Measurements from ENCODE around the gene AGPAT4.
A peak's percentile ranks its signal among the peaks of the same experiment; 100 is the strongest.

The AGPAT4 gene

GRCh38 chr6:161228921-161229591 is 44.8 kb downstream of the AGPAT4 start:
- H4K8ac ChIP-seq (ENCODE audit: low read depth, low read length) = no peak overlapping the region
- H3K18ac ChIP-seq (ENCODE audit: low read length) = no peak overlapping the region
- no peak overlapping the region for H2AK5ac ChIP-seq (ENCODE audit: low read depth, low read length)
- H3K9me3 ChIP-seq (replicated peaks in 1 of 2; ENCODE audit: control insufficient read depth in 2 of 2, insufficient read depth in 1 of 2, low read depth in 1 of 2, low read length in 2 of 2) = peaks cover 0 to 2% of the 10 kb centered on the region in 2 donors
- peak overlapping the region in 1 of 2 donors; percentile 7 for H3K4me3 ChIP-seq (ENCODE audit: low read length in 2 of 2)
- H2BK120ac ChIP-seq (ENCODE audit: low read depth, low read length) = no peak overlapping the region
- no peak overlapping the region for H3K9ac ChIP-seq (ENCODE audit: low read depth, low read length, poor library complexity)
- H3K36me3 ChIP-seq (replicated peaks in 1 of 2; ENCODE audit: control insufficient read depth in 2 of 2, insufficient read depth in 2 of 2, low read length in 2 of 2) = peaks cover 11 to 56% of the 10 kb centered on the region in 2 donors
- DNase-seq (ENCODE audit: low spot score) = peak; percentile 17
- H2BK12ac ChIP-seq (ENCODE audit: low read length) = no peak overlapping the region
- peak overlapping the region; percentile 26 for H3K27ac ChIP-seq (replicated peaks; ENCODE audit: low read length)
- no peak overlapping the region for H3K4ac ChIP-seq (ENCODE audit: low read length)
- no peak overlapping the region for H4K91ac ChIP-seq (ENCODE audit: low read depth, low read length, poor library complexity)
- H3K4me2 ChIP-seq (ENCODE audit: insufficient read depth, low read length, poor library complexity, severe bottlenecking) = no peak overlapping the region
- no peaks in the 10 kb centered on the region for H3K27me3 ChIP-seq (ENCODE audit: control insufficient read depth in 3 of 3, insufficient read depth in 3 of 3, low read depth in 1 of 3, low read length in 3 of 3)
- H3K23ac ChIP-seq (ENCODE audit: low read depth, low read length, poor library complexity) = no peak overlapping the region
- H2BK5ac ChIP-seq (ENCODE audit: low read length) = no peak overlapping the region
- peaks cover 5% of the 10 kb centered on the region for H3K79me1 ChIP-seq (ENCODE audit: low read depth, low read length)
- H3K4me1 ChIP-seq (ENCODE audit: control insufficient read depth in 2 of 2, insufficient read depth in 1 of 2, low read depth in 1 of 2, low read length in 2 of 2) = peaks cover 13 to 15% of the 10 kb centered on the region in 2 donors
- peak overlapping the region; percentile 38 for H2AFZ ChIP-seq (ENCODE audit: low read length)
- H3K14ac ChIP-seq (ENCODE audit: low read length) = no peak overlapping the region
- no CpG with 5 or more reads among the region's 7 CpGs for WGBS, 2 donors (ENCODE audit: extremely low coverage in 2 of 2, insufficient read length in 2 of 2, insufficient replicate concordance in 1 of 2)
- no peak overlapping the region for H2BK15ac ChIP-seq (ENCODE audit: low read length)

- Histone ChIP-seq H2BK120ac (ENCODE audit: low read depth, low read length) (no peak overlapping the region), H2AK5ac (ENCODE audit: low read depth, low read length) (no peak overlapping the region), H3K4me1 (ENCODE audit: control insufficient read depth in 2 of 2, insufficient read depth in 1 of 2, low read depth in 1 of 2, low read length in 2 of 2) (peaks cover 13 to 15% of the 10 kb centered on the region in 2 donors), H3K18ac (ENCODE audit: low read length) (no peak overlapping the region), H3K9me3 (replicated peaks in 1 of 2; ENCODE audit: control insufficient read depth in 2 of 2, insufficient read depth in 1 of 2, low read depth in 1 of 2, low read length in 2 of 2) (peaks cover 0 to 2% of the 10 kb centered on the region in 2 donors), H2BK15ac (ENCODE audit: low read length) (no peak overlapping the region), H3K4me3 (ENCODE audit: low read length in 2 of 2) (no peak overlapping the region), H3K9ac (ENCODE audit: low read depth, low read length, poor library complexity) (no peak overlapping the region), H3K14ac (ENCODE audit: low read length) (no peak overlapping the region), H2BK12ac (ENCODE audit: low read length) (no peak overlapping the region), H3K36me3 (replicated peaks in 1 of 2; ENCODE audit: control insufficient read depth in 2 of 2, insufficient read depth in 2 of 2, low read length in 2 of 2) (peaks cover 11 to 64% of the 10 kb centered on the region in 2 donors), H3K4ac (ENCODE audit: low read length) (no peak overlapping the region), H3K27me3 (ENCODE audit: control insufficient read depth in 3 of 3, insufficient read depth in 3 of 3, low read depth in 1 of 3, low read length in 3 of 3) (no peaks in the 10 kb centered on the region), H2AFZ (ENCODE audit: low read length) (no peak overlapping the region), H3K23ac (ENCODE audit: low read depth, low read length, poor library complexity) (no peak overlapping the region), H2BK5ac (ENCODE audit: low read length) (no peak overlapping the region), H3K4me2 (ENCODE audit: insufficient read depth, low read length, poor library complexity, severe bottlenecking) (no peak overlapping the region), H3K27ac (replicated peaks; ENCODE audit: low read length) (no peak overlapping the region), H4K91ac (ENCODE audit: low read depth, low read length, poor library complexity) (no peak overlapping the region), H4K8ac (ENCODE audit: low read depth, low read length) (no peak overlapping the region), H3K79me1 (ENCODE audit: low read depth, low read length) (peaks cover 8% of the 10 kb centered on the region)
- no peak for DNase-seq (ENCODE audit: low spot score)
- no CpG with 5 or more reads among the region's 6 CpGs for WGBS, 2 donors (ENCODE audit: extremely low coverage in 2 of 2, insufficient read length in 2 of 2, insufficient replicate concordance in 1 of 2)
Observed at GRCh38 chr6:161228096-161228495, 45.8 kb downstream of the AGPAT4 start.

GRCh38 chr6:161227004-161227960 is 46.6 kb downstream of the AGPAT4 start:
- Histone ChIP-seq H3K14ac (ENCODE audit: low read length) (no peak overlapping the region), H3K4me2 (ENCODE audit: insufficient read depth, low read length, poor library complexity, severe bottlenecking) (no peak overlapping the region), H3K4me3 (ENCODE audit: low read length in 2 of 2) (no peak overlapping the region), H3K23ac (ENCODE audit: low read depth, low read length, poor library complexity) (no peak overlapping the region), H2BK120ac (ENCODE audit: low read depth, low read length) (no peak overlapping the region), H4K91ac (ENCODE audit: low read depth, low read length, poor library complexity) (no peak overlapping the region), H3K4ac (ENCODE audit: low read length) (no peak overlapping the region), H3K79me1 (ENCODE audit: low read depth, low read length) (peaks cover 11% of the 10 kb centered on the region), H3K36me3 (replicated peaks in 1 of 2; ENCODE audit: control insufficient read depth in 2 of 2, insufficient read depth in 2 of 2, low read length in 2 of 2) (peaks cover 13 to 64% of the 10 kb centered on the region in 2 donors), H2AK5ac (ENCODE audit: low read depth, low read length) (no peak overlapping the region), H2BK15ac (ENCODE audit: low read length) (no peak overlapping the region), H2BK5ac (ENCODE audit: low read length) (no peak overlapping the region), H3K18ac (ENCODE audit: low read length) (no peak overlapping the region), H2AFZ (ENCODE audit: low read length) (no peak overlapping the region), H3K9me3 (replicated peaks in 1 of 2; ENCODE audit: control insufficient read depth in 2 of 2, insufficient read depth in 1 of 2, low read depth in 1 of 2, low read length in 2 of 2) (peaks cover 0 to 2% of the 10 kb centered on the region in 2 donors), H3K4me1 (ENCODE audit: control insufficient read depth in 2 of 2, insufficient read depth in 1 of 2, low read depth in 1 of 2, low read length in 2 of 2) (peaks cover 13 to 15% of the 10 kb centered on the region in 2 donors), H3K27me3 (ENCODE audit: control insufficient read depth in 3 of 3, insufficient read depth in 3 of 3, low read depth in 1 of 3, low read length in 3 of 3) (no peaks in the 10 kb centered on the region), H3K9ac (ENCODE audit: low read depth, low read length, poor library complexity) (no peak overlapping the region), H4K8ac (ENCODE audit: low read depth, low read length) (no peak overlapping the region), H3K27ac (replicated peaks; ENCODE audit: low read length) (no peak overlapping the region), H2BK12ac (ENCODE audit: low read length) (no peak overlapping the region)
- WGBS, 2 donors (ENCODE audit: extremely low coverage in 2 of 2, insufficient read length in 2 of 2, insufficient replicate concordance in 1 of 2) = no CpG with 5 or more reads among the region's 15 CpGs
- no peak for DNase-seq (ENCODE audit: low spot score)

Measured in neuronal stem cell (in vitro differentiated cells).